ENCODE results near the gene DDX4. TPM values are rescaled to one million over a fixed set of nuclear protein-coding genes. Genes with fewer than 3 reads are reported as not detected.
"Not testable (repeated sequence)": the region's sequence is repeated elsewhere in the genome, so short reads cannot be mapped to it uniquely, and the experiment has no call there.

Gene DDX4
- not detected for total RNA-seq

GRCh38 chr5:55737793-55738192 lies at the start of gene DDX4:
DDX4 (plus strand) TSS chr5:55738061; CDS start chr5:55738964, 903 bp downstream.
- DNase-seq (ENCODE audit: low spot score) = no peak
- ATAC-seq (ENCODE audit: low FRiP score) = no peak
- TF ChIP-seq CTCF (IDR thresholded peaks at IDR 0.05) = no peak

- DNase-seq (ENCODE audit: low spot score) (no peak), ATAC-seq (ENCODE audit: low FRiP score) (peak; percentile 44)
- peak in 1 of 3 donors; percentile 30 for TF ChIP-seq CTCF (IDR thresholded peaks at IDR 0.05)
These were observed 46.4 kb upstream of the DDX4 start for GRCh38 chr5:55691265-55692105.

GRCh38 chr5:55692106-55692417 lies 45.8 kb upstream of the DDX4 start:
- no peak for DNase-seq (ENCODE audit: low spot score)
- no peak for TF ChIP-seq CTCF (IDR thresholded peaks at IDR 0.05)
- no peak for ATAC-seq (ENCODE audit: low FRiP score)

- DNase-seq (ENCODE audit: low spot score) = no peak
- TF ChIP-seq CTCF (IDR thresholded peaks at IDR 0.05) = no peak
- ATAC-seq (ENCODE audit: low FRiP score) = no peak
These were observed 45.4 kb upstream of the DDX4 start for GRCh38 chr5:55692509-55692908.

- no peak for TF ChIP-seq CTCF (IDR thresholded peaks at IDR 0.05)
- no peak for DNase-seq (ENCODE audit: low spot score)
- no peak for ATAC-seq (ENCODE audit: low FRiP score)
These were observed 43.6 kb upstream of the DDX4 start for GRCh38 chr5:55694152-55694830.

- not testable (repeated sequence) for DNase-seq (ENCODE audit: low spot score); ATAC-seq (ENCODE audit: low FRiP score)
These were observed 41.2 kb upstream of the DDX4 start for GRCh38 chr5:55696704-55697103.

- no peak for TF ChIP-seq CTCF (IDR thresholded peaks at IDR 0.05)
- ATAC-seq (ENCODE audit: low FRiP score) (no peak), DNase-seq (ENCODE audit: low spot score) (no peak)
These were observed 38.7 kb upstream of the DDX4 start for GRCh38 chr5:55699041-55699688.
